Measurements from ENCODE around the gene OPA3.

Gene OPA3

DNA sequence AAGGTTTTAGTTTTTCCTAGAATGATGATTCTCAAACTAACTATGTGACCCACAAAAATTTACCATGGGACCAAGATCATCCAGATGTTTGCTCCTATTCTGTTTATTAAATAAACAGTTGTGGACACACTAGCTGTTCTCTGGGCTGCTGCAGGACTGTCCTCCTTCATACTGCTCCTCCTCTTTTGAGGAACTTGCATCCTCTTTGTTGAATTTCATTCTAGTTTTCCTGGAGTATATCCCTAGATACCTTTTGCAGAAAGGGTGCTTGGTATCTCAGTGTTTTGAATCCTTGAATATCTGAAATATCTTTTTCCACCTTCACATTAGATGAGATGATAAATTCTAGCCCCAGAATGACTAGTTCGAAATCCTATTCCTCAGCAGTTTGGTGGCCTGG lies 53.3 kb downstream of the OPA3 start:
- H3K36me3 ChIP-seq (replicated peaks) = peaks cover 27% of the 10 kb centered on the region
- TF ChIP-seq, protein P1, sequence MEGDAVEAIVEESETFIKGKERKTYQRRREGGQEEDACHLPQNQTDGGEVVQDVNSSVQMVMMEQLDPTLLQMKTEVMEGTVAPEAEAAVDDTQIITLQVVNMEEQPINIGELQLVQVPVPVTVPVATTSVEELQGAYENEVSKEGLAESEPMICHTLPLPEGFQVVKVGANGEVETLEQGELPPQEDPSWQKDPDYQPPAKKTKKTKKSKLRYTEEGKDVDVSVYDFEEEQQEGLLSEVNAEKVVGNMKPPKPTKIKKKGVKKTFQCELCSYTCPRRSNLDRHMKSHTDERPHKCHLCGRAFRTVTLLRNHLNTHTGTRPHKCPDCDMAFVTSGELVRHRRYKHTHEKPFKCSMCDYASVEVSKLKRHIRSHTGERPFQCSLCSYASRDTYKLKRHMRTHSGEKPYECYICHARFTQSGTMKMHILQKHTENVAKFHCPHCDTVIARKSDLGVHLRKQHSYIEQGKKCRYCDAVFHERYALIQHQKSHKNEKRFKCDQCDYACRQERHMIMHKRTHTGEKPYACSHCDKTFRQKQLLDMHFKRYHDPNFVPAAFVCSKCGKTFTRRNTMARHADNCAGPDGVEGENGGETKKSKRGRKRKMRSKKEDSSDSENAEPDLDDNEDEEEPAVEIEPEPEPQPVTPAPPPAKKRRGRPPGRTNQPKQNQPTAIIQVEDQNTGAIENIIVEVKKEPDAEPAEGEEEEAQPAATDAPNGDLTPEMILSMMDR (IDR thresholded peaks at IDR 0.05; ENCODE audit: low read depth, low read length, missing control alignments) = no peak
- in situ Hi-C loops (cut with HindIII; ENCODE audit: low pct_ligation_motif_present, low sequenced_read_pairs) = no loop called here

DNA sequence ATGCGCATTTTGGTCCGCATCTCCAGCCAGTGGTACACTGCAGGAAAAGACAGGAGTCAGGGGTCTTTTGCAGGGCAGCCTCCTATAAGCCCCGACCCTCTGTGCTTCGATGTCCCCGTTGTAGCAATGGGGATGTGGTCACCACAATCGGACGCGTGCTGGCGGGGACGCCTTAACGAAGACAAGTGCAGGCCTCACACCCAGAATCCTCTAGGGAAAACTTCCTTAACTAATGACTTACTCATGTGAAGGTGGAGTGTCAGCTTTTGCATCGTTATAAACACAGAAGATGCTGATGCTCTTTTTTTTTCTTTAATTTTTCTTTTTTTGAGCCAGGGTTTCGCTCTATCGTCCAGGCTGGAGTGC lies 55.2 kb downstream of the OPA3 start:
- no peak overlapping the region for H3K4me3 ChIP-seq (ENCODE audit: low read depth, low read length)
- H3K36me3 ChIP-seq (replicated peaks) = peaks cover 45% of the 10 kb centered on the region
- H3K27ac ChIP-seq = no peak overlapping the region
- TF ChIP-seq, protein P1 (IDR thresholded peaks at IDR 0.05; ENCODE audit: low read depth, low read length, missing control alignments) = no peak
- no peaks in the 10 kb centered on the region for H3K27me3 ChIP-seq (replicated peaks)
- in situ Hi-C loops (cut with HindIII; ENCODE audit: low pct_ligation_motif_present, low sequenced_read_pairs) = no loop called here
- DNase-seq = no peak

More for the DNA sequence above, 53.3 kb downstream of the OPA3 start:
- DNase-seq = no peak
- no peak overlapping the region for H3K4me3 ChIP-seq (ENCODE audit: low read depth, low read length)
- no peaks in the 10 kb centered on the region for H3K27me3 ChIP-seq (replicated peaks)
- H3K27ac ChIP-seq = no peak overlapping the region

DNA sequence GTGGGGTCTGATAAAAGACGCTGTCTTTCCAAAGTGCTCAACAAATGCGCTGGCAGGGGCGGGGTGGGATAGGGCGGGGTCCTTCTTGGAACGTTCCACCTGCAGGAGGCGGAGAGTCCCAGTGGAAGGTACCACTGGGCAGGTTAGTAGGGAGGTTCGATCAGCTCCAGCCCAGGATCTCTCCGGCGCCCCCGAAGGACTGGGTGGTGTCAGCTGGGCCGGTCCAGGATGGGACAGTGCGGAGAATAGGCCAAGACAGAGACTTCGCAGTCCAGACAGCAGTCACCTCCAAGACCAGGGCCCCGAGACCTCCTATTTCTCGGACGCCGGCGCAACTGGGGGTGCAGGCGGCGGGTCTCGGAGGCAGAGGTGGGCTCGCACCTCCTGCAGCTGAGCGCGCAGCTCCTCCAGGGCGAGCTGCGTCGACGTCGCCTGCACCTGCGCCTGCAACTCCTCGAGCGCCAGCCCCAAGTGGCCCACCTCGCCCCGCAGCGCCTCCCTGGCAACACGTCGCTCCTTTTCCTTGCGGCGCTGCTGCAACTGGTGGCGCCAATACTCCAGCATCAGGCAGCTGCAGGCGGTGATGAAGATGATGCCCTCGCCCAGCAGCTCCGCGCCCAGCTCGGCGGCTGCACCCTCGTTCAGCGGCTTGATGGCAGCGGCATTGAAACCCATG lies 55.7 kb downstream of the OPA3 start:
- H3K4me3 ChIP-seq (ENCODE audit: low read depth, low read length) = no peak overlapping the region
- H3K36me3 ChIP-seq (replicated peaks) = peaks cover 50% of the 10 kb centered on the region
- no peak overlapping the region for H3K27ac ChIP-seq
- H3K27me3 ChIP-seq (replicated peaks) = no peaks in the 10 kb centered on the region
- in situ Hi-C loops (cut with HindIII; ENCODE audit: low pct_ligation_motif_present, low sequenced_read_pairs) = no loop called here
- TF ChIP-seq, protein P1 (IDR thresholded peaks at IDR 0.05; ENCODE audit: low read depth, low read length, missing control alignments) = no peak
- no peak for DNase-seq

DNA sequence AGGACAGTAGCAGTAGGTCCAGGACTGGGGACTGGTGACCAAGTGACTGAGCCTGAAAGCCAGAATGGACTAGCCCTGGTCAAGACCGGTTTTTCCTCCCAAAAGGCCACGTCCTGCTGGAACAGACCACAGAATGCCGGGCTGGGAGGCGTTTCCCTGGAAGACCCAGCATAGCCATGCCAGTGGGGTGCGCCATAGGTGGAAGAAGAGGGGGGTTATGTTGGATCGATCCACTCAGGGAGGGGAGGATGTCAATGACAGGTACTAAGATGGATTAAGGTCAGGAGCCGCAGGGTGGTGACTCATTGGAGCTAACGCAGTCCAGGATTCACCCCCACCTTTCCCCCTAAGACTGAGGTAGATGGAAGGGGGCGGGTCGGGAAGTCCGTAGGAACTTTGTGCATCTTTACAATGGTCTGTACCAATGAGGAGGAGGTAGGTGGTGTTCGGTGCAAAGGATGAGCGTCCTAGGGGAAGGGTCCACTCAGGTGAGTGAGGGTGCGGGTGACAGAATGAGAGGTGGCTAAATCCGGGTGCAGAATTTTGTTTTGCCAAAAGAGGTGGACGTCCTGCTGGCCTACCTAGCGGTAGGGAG lies 56.4 kb downstream of the OPA3 start:
- H3K36me3 ChIP-seq (replicated peaks) = peaks cover 55% of the 10 kb centered on the region
- H3K27ac ChIP-seq = no peak overlapping the region
- H3K4me3 ChIP-seq (ENCODE audit: low read depth, low read length) = no peak overlapping the region
- in situ Hi-C loops (cut with HindIII; ENCODE audit: low pct_ligation_motif_present, low sequenced_read_pairs) = no loop called here
- H3K27me3 ChIP-seq (replicated peaks) = no peaks in the 10 kb centered on the region
- no peak for DNase-seq
- TF ChIP-seq, protein P1 (IDR thresholded peaks at IDR 0.05; ENCODE audit: low read depth, low read length, missing control alignments) = no peak

DNA sequence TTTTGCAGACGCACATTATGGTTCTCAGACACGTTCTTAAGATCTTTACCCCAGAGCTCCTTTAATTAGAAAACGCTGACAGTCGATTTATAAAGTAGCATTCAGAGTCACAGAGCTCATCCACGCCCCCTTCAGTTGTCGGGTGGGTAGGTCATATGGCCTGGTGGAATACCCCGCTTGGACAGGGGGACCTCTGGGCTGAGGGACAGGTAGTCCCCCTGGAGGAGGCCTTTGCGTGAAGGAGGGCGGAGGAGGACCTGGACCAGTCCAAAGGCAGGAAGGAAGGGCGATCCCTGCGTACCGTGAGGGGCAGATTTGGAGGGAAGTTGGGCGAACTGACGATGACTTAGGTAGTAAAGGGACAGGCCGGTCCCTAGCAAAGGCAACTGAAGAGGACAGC lies 56.9 kb downstream of the OPA3 start:
- peaks cover 57% of the 10 kb centered on the region for H3K36me3 ChIP-seq (replicated peaks)
- DNase-seq = no peak
- no peak overlapping the region for H3K4me3 ChIP-seq (ENCODE audit: low read depth, low read length)
- H3K27me3 ChIP-seq (replicated peaks) = no peaks in the 10 kb centered on the region
- H3K27ac ChIP-seq = no peak overlapping the region
- in situ Hi-C loops (cut with HindIII; ENCODE audit: low pct_ligation_motif_present, low sequenced_read_pairs) = no loop called here
- TF ChIP-seq, protein P1 (IDR thresholded peaks at IDR 0.05; ENCODE audit: low read depth, low read length, missing control alignments) = peak; percentile 7

DNA sequence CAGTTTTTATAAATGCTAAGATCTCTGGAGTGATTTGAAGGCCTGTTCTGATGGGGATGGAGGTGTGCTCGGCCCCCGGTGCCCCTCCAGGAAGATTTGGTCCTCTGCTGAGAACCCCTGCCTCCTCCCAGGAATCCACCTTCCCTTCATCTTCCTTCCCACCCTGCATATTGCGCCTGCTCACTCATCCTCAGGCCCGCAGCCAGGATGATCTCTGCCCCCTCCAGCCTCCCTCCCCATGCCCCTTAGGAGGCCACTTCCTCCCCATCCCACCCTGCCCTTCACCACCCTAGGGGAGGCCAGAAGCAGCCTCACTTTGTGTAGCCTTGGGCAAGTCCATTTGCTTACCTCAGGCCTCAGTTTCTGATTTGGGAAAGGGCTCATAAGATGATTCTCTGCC lies 57.6 kb downstream of the OPA3 start:
- TF ChIP-seq, protein P1 (IDR thresholded peaks at IDR 0.05; ENCODE audit: low read depth, low read length, missing control alignments) = no peak
- Histone ChIP-seq H3K27me3 (replicated peaks) (no peaks in the 10 kb centered on the region), H3K27ac (no peak overlapping the region), H3K4me3 (ENCODE audit: low read depth, low read length) (no peak overlapping the region), H3K36me3 (replicated peaks) (peaks cover 62% of the 10 kb centered on the region)
- in situ Hi-C loops (cut with HindIII; ENCODE audit: low pct_ligation_motif_present, low sequenced_read_pairs) = no loop called here
- no peak for DNase-seq
